HG03196 (cell line): ENCODE measurements around the gene CERKL.
"Not testable (repeated sequence)": the region's sequence is repeated elsewhere in the genome, so short reads cannot be mapped to it uniquely, and the experiment has no call there.

ENCODE experiments used
- ATAC-seq: cut with Tn5 transposase; IDR thresholded peaks from one replicate; pipeline ENCODE4 v1.9.1; 2021; ENCODE audit not compliant: unreplicated experiment

CERKL gene, protein sequence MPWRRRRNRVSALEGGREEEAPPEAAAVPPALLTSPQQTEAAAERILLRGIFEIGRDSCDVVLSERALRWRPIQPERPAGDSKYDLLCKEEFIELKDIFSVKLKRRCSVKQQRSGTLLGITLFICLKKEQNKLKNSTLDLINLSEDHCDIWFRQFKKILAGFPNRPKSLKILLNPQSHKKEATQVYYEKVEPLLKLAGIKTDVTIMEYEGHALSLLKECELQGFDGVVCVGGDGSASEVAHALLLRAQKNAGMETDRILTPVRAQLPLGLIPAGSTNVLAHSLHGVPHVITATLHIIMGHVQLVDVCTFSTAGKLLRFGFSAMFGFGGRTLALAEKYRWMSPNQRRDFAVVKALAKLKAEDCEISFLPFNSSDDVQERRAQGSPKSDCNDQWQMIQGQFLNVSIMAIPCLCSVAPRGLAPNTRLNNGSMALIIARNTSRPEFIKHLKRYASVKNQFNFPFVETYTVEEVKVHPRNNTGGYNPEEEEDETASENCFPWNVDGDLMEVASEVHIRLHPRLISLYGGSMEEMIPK

DNA sequence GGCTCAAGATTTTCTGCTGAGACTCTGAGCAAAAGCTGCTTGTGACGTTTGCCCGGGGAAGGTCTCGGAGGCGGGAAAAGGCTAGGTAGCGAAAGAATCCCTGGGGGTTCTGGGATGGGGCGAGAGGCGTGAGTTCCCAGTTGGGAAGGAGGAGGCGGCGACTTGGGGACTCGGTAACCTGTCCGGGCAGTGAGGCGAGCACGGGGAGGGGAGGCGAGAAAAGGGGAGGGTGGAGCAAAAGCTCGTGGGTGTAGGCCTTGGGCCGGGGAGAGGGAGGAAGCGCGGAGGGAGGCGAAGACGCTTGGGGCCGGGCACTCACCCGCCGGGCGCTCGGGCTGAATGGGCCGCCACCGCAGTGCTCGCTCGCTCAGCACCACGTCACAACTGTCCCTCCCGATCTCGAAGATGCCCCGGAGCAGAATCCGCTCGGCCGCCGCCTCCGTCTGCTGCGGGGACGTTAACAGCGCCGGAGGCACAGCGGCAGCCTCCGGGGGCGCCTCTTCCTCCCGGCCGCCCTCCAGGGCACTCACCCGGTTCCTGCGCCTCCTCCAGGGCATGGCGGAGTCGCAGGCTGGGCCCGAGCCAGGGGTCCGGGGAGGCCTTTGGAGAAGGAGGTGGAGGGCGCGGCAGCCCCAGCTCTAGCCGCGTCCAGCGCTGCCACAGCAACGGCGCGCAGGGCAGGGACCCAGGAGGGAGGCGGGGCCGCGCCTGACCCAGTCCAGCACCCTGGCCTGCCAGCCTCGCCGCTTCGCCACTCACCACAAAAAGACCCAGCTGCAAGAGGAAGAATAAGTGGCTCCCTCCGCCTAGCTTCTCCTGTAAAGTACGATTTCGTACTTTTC is at the start of gene CERKL:
CERKL (minus strand) TSS at position 656 of the 842 bp plus-strand sequence; CDS start at position 557, 99 bp downstream.
- ATAC-seq = peak; percentile 84

DNA sequence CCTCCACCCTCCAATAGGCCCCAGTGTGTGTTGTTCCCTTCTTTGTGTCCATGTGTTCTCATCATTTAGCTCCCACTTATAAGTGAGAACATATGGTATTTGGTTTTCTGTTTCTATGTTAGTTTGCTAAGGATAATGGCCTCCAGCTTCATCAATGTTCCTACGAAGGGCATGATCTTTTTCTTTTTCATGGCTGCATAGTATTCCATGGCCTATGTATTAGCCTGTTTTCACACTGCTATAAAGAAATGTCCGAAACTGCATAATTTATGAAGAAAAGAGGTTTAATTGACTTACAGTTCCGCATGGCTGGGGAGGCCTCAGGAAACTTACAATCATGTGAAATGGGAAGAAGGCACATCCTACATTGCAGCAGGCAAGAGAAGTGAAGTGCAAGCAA is 45.6 kb upstream of the CERKL start:
- not testable (repeated sequence) for ATAC-seq

DNA sequence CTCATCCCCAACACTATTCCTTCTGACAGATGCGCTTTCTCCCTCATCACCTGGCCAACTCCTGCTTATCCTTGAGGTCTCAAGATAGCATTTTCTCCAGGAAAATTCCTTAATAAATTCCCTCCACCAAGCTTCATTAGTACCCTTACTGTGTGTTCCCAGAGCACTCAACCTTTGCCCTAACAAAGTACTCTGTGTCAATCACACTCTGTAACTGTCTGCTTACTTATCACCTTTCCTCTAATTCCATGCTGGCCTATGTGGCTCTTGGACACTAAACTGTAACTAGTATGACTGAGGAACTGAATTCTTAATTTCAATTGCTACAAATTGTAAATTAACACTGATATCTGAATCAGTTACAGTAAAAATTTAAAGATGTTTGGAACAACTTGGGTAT is 41.3 kb upstream of the CERKL start:
- no peak for ATAC-seq

DNA sequence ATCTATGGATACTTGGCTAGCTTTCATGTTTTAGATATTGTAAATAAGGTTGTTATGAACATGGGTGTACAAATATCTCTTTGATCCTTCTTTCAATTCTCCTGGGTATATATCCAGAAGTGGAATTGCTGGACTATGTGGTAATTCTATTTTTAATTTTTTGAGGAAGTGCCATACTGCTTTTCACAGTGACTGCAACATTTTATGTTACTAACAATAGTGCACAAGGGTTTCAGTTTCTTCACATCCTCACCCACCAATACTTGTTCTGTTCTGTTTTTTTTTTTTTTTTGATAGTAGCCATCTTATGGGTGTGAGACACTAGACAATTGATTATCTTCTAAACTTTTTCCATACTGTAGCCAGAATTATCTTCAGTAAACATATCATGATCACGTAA is 40.7 kb upstream of the CERKL start:
- no peak for ATAC-seq

DNA sequence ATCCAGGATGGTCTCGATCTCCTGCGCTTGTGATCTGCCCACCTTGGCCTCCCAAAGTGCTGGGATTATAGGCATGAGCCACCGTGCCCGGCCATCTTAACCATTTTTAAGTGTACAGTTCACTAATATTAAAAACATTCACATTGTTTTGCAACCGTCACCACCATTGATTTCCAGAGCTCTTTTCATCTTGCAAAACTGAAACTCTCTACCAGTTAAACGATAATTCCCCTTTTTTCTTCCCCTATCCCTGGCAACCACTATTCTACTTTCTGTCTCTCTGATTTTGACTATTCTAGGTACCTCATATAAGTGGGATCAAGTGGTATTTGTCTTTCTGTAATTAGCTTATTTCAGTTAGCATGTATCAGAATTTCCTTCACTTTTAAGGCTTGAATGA is 40.2 kb upstream of the CERKL start:
- no peak for ATAC-seq

DNA sequence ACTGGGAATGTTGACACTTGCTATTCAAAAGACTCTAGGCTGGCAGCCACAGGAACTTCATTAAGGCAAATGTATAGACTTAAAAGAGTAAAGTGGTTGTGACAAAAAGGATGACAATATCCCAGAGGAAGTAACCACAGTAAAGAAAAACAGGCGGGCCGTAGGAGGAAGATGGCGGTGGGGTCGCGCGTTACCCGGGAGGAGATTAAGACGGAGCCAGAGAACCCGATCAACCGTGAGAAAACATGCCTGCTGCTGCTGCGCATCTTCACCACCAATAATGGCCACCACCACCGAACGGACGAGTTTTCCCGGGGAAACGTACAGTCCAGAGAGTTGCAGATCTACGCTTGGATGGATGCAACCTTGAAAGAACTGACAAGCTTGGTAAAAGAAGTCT is 37.4 kb upstream of the CERKL start:
- no peak for ATAC-seq

DNA sequence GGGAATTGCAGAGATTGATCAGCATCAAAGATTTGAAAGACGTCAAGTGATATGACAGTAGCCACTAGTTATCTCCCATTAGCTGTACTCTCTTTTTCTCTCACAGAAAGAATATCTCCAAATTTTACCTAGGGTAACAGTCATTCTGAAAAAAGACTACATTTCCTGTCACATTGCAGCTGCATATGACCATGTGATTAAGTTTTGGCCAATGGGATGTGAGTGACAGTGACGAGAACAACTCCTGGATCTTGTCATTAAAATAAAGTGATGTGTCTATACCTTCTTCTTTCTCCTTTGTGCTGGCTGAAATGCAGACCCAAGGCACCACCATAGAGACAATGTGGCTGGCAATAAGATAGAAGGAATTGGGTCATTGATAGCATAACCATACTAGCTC is 34.0 kb upstream of the CERKL start:
- no peak for ATAC-seq

DNA sequence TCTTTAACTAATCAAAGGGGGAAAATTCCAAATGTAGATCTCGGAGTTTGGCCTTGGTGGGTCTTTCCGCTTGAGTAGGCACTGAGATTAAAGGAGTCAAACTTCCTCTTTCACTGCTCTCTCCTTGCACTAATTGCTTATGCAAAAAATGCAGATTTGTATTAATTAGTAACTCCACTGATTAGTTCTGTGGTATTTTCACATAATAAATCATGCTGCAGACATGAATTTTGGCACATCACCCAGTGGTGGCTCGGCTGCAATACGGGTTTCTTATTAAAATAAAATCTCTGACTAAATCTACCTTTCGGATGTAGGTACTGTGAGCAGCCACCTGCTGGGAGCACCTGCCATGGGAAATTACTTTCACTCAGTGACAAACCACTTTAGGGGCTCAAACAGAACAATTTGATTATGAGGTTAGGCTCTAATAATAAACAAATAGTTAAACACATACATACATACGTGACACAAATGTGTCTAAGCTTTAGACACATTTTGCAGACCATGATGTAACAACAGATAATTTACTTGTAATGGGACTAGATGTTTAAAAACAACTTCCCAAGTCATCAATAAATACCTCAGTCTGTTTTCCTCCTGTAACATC is 29.8 kb upstream of the CERKL start:
- no peak for ATAC-seq

DNA sequence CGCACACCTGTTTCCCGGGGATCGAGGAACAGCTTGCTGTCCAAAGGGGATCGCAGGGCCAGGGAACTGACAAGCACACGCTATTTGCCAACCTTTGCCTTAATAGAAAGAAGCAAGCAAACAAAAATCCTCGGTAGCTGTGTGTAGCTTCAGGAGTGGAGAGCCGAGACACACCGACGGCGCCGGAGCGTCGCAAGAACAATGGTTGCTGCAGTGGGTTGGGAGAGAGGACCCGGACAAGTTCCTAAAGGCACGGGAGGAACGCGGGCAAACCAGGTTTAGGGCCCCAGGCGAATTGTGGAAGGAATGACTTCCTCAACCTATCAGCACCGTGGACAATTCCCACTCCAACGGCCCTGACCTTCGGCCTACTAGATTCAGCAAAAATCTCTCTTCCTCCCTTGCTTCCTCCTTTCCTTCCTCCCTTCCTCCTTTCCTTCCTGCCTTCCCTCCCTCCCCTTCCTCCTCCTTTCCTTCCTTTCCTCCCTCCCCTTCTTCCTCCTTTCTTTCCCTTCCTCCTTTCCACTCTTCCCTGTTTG is 28.3 kb upstream of the CERKL start:
- no peak for ATAC-seq

DNA sequence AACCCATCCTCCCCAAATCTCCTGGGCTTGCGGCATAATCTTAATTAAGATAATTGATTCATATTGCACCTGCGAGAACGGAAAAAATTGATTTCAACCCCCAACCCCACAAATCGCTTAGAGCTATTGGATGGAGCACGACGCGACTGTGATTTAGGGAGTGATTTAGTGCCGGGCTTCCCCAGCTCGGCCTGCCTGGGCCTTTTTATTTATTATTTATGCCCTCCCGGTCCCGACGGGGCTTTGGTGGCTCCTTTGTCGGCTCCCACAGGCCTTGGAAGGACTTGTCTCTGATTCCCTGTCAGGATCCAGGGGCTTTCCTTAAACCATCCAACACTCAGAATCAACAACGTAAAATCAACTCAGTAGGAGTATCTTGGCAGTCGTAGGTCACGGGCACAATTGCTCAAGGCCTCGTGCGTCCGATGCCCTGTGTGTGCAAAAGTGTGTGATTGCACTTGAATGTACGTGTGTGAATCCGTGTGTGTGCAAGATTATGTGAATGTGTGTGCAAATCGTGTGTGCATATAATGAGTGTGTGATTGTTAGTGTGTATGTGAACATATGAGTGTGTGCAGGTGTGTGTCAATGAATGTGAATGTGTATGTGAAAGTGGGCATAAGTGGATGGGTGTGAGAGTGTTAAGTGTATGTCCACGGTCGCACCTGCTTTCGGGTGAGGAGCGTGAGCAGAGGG is 27.7 kb upstream of the CERKL start:
- no peak for ATAC-seq

DNA sequence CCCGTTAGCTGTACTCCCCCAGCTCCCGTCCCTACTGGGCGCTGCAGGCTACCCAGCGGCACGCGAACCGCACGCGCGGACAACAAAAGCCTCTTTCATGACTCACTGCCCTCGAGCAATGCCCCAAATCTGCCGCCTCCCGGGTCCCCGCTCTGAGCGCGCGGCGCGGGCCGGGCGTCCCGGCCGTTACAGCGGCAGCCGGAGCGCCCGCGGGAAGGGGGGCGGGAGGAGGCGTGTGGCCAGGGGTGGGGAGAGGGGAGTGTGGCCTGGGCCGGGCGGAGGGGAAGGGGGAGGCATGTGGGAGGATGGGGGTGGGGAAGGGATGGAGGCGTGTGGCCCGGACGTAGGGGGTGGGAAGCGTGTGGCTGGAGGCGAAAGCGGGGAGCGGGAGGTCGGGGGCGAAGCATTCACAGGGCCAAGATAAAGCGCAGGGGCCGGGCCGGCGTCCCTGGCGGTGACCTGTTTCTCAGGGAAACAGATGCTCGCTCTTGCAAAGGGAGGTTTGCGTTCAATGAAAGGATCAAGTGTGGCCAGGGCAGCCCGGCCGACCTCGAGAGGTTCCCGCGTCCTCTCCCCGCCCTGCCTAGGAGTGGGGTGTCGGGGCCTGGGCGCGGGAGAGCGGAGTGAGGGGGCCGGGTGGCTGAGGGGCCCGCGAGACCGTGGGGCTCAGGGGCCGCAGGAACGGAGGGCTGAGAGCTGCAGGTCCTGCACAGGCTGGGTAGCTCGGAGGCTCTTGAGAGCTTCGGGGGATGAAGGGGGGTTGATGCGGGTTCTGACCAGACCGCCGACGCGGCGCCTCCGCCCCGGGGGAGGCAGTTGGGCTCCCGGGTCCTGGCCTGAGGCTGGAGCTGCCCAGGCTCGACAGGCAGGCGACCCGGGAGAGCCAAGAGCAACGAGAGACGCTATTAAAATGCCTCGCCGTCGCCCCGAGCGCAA is 26.9 kb upstream of the CERKL start:
- ATAC-seq = no peak

DNA sequence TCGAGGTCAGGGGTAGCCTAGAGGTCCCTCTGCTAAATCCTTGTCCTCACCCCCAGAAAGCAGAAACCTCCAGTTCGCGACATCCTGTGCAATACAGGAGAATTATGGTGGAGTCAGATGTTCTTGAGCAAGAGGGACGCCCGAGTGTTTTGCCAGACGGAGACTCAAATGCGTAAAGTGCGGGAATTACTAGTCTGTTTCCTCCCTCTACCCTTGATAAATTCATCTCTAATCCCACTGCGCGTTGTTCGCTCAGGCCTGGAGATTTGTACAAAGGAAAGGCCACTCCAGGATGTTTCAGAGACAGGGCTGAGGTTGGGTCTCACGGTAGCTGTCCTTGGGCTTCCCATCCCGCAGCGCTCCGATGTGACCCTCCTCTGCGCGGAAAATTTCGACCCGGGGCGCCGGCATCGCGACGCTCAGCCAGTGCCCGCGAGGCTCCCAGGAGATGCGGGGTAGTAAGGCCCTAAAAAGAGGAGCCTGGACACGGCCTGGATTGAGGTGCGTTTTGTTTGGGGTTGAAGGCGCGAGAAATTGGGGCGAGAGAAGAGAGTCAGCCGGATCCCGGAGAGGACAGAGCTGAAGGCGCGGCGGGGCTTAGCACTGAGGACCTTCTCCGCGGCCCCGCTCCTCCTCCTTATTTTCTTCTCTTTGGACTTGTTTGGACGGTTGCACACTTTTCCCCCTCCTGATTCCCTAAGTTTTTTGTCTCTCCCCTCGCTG is 26.1 kb upstream of the CERKL start:
- ATAC-seq = no peak

DNA sequence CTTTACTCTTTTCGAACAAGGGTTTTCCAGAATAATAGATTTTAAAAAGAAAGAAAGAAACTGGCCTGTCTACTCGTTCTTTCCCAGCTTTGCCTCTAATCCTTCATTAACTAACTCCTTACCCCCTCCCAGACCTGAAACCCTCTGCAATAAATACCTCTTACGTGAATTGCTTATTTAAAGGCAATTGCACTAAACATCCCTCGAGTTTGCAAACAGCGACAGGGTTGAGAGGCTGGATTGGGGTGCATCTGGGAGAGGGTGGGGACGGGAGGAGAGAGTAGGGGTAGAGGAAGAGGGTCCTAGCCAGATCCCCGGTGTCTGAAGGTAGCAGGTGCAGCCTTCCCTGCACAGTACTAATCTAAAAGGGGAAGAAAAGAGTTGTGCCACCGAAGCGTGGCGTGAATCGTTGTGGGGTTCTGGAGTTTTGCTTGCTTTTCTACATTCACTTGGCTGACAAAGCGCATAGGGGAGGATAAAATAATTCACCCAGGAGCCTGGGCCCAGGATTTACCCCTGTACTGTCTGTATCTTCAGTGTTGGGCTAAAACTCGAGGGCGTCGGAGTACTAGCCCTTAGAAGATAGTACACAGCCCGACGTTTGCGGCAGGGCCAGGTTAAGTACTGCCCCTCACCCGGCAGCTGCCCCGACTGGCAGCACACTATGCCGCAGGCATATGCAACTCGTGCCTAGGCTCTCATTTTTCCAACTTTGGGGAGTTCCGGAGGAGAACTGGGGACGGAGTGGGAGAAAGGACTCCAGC is 25.3 kb upstream of the CERKL start:
- no peak for ATAC-seq

DNA sequence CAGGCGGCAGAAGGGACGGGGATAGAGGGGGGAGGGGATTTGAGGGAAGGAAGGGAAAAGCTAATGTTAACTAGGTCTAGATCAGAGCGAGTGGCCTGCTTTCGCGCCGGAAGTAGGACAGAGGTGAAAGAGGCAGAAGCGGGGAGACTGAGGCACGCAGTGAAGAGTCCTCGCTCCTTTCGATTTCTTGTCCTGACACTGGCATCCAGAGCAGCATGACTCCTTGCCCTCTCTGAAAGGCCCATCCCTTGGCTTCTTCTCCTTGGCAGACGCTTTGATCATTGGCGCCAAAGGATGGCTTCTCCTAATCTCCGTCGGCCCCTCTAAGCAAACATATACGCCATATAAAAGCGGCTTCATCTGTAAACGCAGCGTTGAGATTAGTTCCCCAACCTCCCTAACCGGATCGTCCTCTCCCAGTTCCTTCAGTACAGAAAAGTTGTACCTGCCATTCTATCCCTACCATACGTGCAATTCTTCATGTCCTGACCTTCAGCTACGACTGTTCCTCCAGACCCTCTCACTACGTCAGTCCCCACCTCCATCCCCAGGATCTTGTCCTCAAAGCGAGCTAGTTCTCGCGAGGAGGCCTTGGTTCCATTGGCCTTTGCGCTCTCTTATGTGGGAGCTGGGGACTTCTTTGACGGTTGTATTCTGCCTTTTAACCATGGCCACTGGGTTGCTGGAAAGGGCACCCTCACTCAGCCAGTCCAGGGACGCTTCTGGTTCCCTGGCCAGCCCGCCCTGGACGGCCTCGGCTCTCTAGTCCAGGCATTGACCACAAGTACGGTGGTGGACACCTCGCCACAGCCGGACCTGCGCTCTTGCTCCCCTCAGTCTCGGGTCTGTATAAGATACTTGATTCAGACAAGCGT is 24.3 kb upstream of the CERKL start:
- no peak for ATAC-seq

DNA sequence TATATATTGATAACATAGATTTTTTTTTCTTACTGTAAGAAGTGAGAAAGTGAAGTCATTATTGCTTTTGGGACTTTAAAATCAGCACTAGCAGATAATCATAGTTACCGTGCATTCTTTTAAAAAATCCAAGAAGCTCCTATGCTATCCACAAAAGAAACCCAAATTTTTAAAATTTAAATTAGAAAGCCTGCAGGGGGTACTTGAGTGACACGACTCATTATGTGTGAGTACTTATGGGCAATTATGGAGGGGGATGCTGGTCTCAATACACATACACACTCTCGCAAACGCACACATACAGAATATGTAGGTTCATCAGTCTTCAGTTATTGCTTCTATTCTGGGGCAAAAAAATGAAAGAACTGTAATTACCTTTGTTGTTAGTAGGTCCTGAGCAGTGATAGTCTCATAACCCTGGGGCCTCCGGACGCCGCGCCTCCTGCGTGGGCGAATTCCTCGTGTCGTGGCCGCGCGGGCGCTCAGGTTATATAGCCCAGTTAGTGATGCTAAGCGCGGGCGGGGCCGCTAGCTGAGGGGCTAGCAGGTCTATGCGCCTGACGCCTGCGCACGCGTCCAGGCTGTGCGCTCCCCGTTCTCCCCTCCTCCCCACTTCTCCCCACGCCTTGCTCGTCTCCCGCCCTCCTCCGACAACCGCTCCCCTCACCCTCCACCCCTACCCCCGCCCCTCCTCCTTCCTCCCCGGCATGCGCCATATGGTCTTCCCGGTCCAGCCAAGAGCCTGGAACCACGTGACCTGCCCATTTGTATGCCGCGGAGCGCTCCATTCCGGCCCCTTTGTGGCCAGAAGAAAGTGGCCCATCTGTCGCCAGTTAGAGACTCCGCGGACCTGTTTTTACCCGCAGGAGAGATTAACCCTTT is 23.4 kb upstream of the CERKL start, which contains the start of gene NEUROD1:
NEUROD1 (minus strand) TSS at position 463 of the 882 bp plus-strand sequence. CDS start 1,657 bp downstream, outside the sequence.
- no peak for ATAC-seq

DNA sequence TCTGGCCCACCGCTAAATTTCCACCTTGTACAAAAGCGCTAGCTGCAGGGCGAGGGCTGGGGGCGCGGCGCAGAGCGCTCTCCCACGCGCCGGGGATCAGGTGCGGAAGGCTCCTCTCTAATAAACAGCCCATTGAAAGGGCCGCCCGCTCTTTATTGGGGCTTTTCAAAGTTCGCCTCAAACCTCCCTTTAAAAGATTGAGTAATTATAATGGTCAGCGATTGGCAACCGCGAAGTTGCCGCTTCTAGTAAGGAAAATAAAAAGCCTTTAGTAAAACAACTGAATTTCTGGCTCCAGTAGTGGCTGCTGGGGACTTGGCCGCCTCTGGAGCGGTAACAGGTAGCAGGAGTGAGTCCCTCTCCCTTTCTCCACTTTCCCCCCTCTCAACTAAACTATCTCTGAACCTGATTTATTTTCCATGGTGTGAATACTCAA is 22.7 kb upstream of the CERKL start:
- ATAC-seq = no peak
